NT2/D1 (cell line): ENCODE results near the gene ZNF225.

ENCODE experiments used
- SUZ12 ChIP-seq: IDR thresholded peaks from 2 replicates; pipeline ENCODE4 v1.6.1; 2011; ENCODE audit not compliant: insufficient read length, insufficient read depth; ENCODE audit errors: extremely low read depth
- YY1 ChIP-seq: IDR thresholded peaks from 2 replicates; pipeline ENCODE4 v1.6.1; 2011; ENCODE audit not compliant: insufficient read length, insufficient read depth
- ZNF274 ChIP-seq: IDR thresholded peaks from 2 replicates; pipeline ENCODE4 v1.6.1; 2011; ENCODE audit warnings: mild to moderate bottlenecking, low read depth, low read length

DNA sequence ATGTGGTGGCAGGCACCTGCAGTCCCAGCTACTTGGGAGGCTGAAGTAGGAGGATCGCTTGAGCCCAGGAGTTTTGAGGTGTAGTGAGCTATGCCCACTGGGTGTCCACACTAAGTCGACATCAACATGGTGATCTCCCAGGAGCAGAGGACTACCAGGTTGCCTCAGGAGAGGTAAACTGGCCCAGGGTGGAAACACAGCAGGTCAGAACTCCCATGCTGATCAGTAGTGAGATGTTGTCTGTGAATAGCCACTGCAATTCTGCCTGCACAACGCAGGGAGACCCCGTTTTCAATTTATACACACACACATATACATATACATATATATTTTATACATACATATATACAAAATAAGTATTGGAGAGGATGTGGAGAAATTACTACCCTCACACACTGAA, 21.1 kb upstream of the ZNF225 start:
- TF ChIP-seq ZNF274 (no peak), SUZ12 (no peak), YY1 (no peak)
